Heart left ventricle (tissue), 16 donors: Measurements from ENCODE around the gene IGSF11. TPM values are rescaled to one million over a fixed set of nuclear protein-coding genes. Genes with fewer than 3 reads are reported as not detected.

Source experiments
- ATAC-seq, 4 donors: fragments of 200-7000 bp; cut with Tn5 transposase; one replicate each; pipeline ENCODE4 v1.9.1; 2020 to 2022; ENCODE audit warnings: moderate library complexity in 4 of 4, mild to moderate bottlenecking in 3 of 4, moderate number of reproducible peaks in 1 of 4
- DNase-seq, 5 donors: peaks; one replicate each; pipeline ENCODE4 v3.0.0-alpha.2; 2020
- H3K27ac ChIP-seq, 12 donors: fragments of 200-600 bp; sonication (generic) in 4 of 12; one replicate each; pipeline versions ENCODE4 v1.5.0 to v1.8.0; 2016 to 2022; ENCODE audit warnings: mild to moderate bottlenecking in 2 of 12
- H3K27me3 ChIP-seq, 9 donors: fragments of 200-600 bp; sonication (generic) in 2 of 9; one replicate each; pipeline versions ENCODE4 v1.5.1 to v1.8.0; 2016 to 2022; ENCODE audit warnings: mild to moderate bottlenecking in 3 of 9
- H3K36me3 ChIP-seq, 9 donors: fragments of 200-600 bp; sonication (generic) in 2 of 9; one replicate each; pipeline versions ENCODE4 v1.5.0 to v1.8.0; 2018 to 2022; ENCODE audit warnings: mild to moderate bottlenecking in 2 of 9
- H3K4me1 ChIP-seq, 12 donors: fragments of 200-600 bp; sonication (generic) in 4 of 12; one replicate each; pipeline versions ENCODE4 v1.5.0 to v1.8.0; 2016 to 2022; ENCODE audit warnings: mild to moderate bottlenecking in 3 of 12
- H3K4me3 ChIP-seq, 12 donors: fragments of 200-600 bp; sonication (generic) in 4 of 12; one replicate each; pipeline versions ENCODE4 v1.5.0 to v1.8.0; 2017 to 2022; ENCODE audit warnings: mild to moderate bottlenecking in 9 of 12, moderate library complexity in 4 of 12
- H3K9me3 ChIP-seq, 12 donors: fragments of 200-600 bp; sonication (generic) in 4 of 12; one replicate each; pipeline versions ENCODE4 v1.5.0 to v1.8.0; 2016 to 2022; ENCODE audit warnings: mild to moderate bottlenecking in 1 of 12
- POLR2A ChIP-seq, 2 donors: fragments of 450-650 bp; IDR thresholded peaks; one replicate each; pipeline ENCODE4 v1.6.1; 2017; ENCODE audit warnings: antibody characterized with exemption in 2 of 2, mild to moderate bottlenecking in 2 of 2, moderate library complexity in 2 of 2
- WGBS, 4 donors: extraction: QIAGEN DNeasy Blood & Tissue Kit in 2 of 4; methylation state at CpG; one replicate each; pipeline versions ENCODE4 v1.1.5 to v1.1.7; 2013 to 2018; 5-methylcytosine and 5-hydroxymethylcytosine counted together
- intact Hi-C, 10 donors: fragments of 100-400 bp; cut with DNase I; formaldehyde crosslinking; loops; one replicate each; pipeline versions ENCODE4 v1.11.1 to v1.14.2; 2022
- polyA plus RNA-seq, 2 donors: library from polyadenylated mRNA; stranded (reverse); fragments of 200-250 nt; gene quantifications; one replicate each; pipeline ENCODE4 v1.2.3, GENCODE V29; 2013
- total RNA-seq, 9 donors: library from RNA; depleted of rRNA in 2 of 9; stranded (reverse); fragments of >200 nt in 2 of 9; fragmentation: NEBNext Ultra II Directional in 3 of 9; extraction: Animal tissue kit (Norgen Biotek cat#: 25700) in 3 of 9; gene quantifications; one replicate each; pipeline versions ENCODE4 v1.1.0 to v1.2.4, GENCODE V29; 2016 to 2023
- TF ChIP-seq, protein P1 (sequence below), 12 donors: fragments of 200-600 bp; sonication (generic) in 4 of 12; IDR thresholded peaks; one replicate each; pipeline versions ENCODE4 v1.5.0 to v1.8.0; 2018 to 2022; ENCODE audit warnings: antibody characterized with exemption in 12 of 12, mild to moderate bottlenecking in 5 of 12
- donor health status: ischemic (EF 13 %, LVEDD 7.1; RV severe dilation, severe dysfunction).
- donor health status: healthy with polysubstance abuse.
- donor health status: DM: no; HTN: yes; CAD: no.
- donor health status: DM: no; HTN: no; CAD: no.
- donor health status: ischemic (EF 25% LVEDD 6.9; RV normal size, moderate dysfunction).
- donor health status: ischemic (EF 25% LVEDD 5.7; RV mildly dilated, moderate dysfunction).
- donor health status: healthy.
- donor health status: DM: yes; HTN: yes; CAD: no.
- donor health status: ischemic (EF 35%, LVEDD 5.7; RV mildly dilated, moderate dysfunction).
- donor health status: nonischemic (EF 11% LVEDD 7.7; RV severe dilation, severe dysfunction).
- donor health status: DM: yes; HTN: yes; CAD: no.
- donor health status: PGD.
- donor health status: ischemic (EF 29% LVEDD 5.4; RV normal size, mild dysfunction).
- donor health status: nonischemic (EF 23%, LVEDD 6.1; RV moderate dilation, normal function).

IGSF11 gene
- total and polyA plus RNA-seq, 11 donors, result 0.32 to 5.0 (median 1.5) TPM

DNA sequence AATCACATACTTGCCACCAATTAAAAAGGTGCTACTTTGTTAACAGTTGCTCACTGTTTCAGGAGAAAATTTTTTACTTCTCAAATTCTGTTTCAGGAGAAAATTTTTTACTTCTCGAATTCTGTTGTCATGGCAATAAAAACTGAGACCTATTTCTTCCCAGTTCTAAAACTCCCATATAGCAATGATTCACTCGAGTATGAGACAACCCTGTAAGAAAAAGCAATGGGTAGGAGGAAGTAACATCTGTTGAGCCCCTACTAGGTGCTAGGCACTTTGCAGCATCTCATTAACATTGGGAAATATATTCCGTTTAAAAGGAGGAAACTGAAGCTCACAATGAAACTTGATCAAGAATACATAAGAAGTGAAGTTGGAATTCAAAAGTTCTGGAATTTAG, 35.1 kb upstream of the IGSF11 start:
- 59 to 70% (median 66%) methylated on average over 3 of the region's 3 CpGs for WGBS, 4 donors

DNA sequence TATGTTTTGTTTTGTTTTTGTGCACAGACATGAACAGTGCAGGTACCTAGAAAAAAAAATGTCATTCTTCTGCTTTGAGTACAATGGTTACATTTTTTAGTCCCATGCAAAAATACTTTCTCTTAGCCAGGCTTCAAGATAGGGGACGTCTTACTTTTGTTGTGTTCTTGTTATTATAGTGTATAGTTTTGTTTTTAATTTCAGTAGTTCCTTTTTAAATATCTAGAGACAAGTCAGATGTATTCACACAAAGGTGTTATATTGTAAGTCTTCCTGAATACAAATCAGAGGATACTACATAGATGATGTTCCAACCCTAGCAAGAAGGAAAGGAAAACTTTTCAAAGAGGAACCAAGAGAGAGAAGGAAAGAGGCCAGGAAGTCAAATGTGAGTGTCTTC, 28.8 kb upstream of the IGSF11 start:
- 53 to 59% (median 56%) methylated on average over 1 of the region's 1 CpG for WGBS, 4 donors
- ATAC-seq (no peak), DNase-seq (no peak)
- Histone ChIP-seq H3K9me3 (no peaks in the 10 kb centered on the region), H3K36me3 (no peaks in the 10 kb centered on the region), H3K4me1 (no peaks in the 10 kb centered on the region), H3K27me3 (no peaks in the 10 kb centered on the region), H3K27ac (no peak overlapping the region), H3K4me3 (no peak overlapping the region)
- intact Hi-C loops, result no loop called here
- TF ChIP-seq, protein P1, sequence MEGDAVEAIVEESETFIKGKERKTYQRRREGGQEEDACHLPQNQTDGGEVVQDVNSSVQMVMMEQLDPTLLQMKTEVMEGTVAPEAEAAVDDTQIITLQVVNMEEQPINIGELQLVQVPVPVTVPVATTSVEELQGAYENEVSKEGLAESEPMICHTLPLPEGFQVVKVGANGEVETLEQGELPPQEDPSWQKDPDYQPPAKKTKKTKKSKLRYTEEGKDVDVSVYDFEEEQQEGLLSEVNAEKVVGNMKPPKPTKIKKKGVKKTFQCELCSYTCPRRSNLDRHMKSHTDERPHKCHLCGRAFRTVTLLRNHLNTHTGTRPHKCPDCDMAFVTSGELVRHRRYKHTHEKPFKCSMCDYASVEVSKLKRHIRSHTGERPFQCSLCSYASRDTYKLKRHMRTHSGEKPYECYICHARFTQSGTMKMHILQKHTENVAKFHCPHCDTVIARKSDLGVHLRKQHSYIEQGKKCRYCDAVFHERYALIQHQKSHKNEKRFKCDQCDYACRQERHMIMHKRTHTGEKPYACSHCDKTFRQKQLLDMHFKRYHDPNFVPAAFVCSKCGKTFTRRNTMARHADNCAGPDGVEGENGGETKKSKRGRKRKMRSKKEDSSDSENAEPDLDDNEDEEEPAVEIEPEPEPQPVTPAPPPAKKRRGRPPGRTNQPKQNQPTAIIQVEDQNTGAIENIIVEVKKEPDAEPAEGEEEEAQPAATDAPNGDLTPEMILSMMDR (IDR thresholded peaks at IDR 0.05), result no peak
- no peak for TF ChIP-seq POLR2A (IDR thresholded peaks at IDR 0.05)

More for the DNA sequence above, 35.1 kb upstream of the IGSF11 start:
- no peak overlapping the region for H3K4me3 ChIP-seq
- no peak for ATAC-seq
- no peak overlapping the region for H3K27ac ChIP-seq
- H3K27me3 ChIP-seq, result no peaks in the 10 kb centered on the region
- DNase-seq, result no peak
- H3K9me3 ChIP-seq, result no peaks in the 10 kb centered on the region
- intact Hi-C loops, result no loop called here
- no peak for TF ChIP-seq POLR2A (IDR thresholded peaks at IDR 0.05)
- TF ChIP-seq, protein P1 (IDR thresholded peaks at IDR 0.05), result no peak
- no peaks in the 10 kb centered on the region for H3K4me1 ChIP-seq
- no peaks in the 10 kb centered on the region for H3K36me3 ChIP-seq

DNA sequence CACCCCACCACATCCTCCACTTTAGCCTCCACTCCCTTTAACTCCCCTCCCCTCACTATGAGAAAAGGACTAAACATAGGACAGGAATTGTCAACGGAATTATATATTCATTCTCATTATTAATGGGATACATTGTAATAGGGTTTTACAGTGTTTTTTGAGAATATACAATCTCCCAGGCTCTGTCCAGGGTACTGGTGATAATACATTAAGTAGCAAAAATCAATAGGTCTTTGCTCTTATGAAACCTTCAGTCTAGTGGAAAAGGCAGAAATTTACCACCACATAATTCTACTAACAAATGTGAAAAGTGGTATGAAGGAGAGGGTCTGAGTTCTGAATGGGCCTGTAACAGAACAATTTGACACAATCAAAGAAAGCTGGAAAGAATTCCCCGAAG, 28.2 kb upstream of the IGSF11 start:
- DNase-seq, result no peak
- intact Hi-C loops, result no loop called here
- Histone ChIP-seq H3K27ac (no peak overlapping the region), H3K27me3 (no peaks in the 10 kb centered on the region), H3K36me3 (no peaks in the 10 kb centered on the region), H3K4me3 (no peak overlapping the region), H3K4me1 (no peaks in the 10 kb centered on the region), H3K9me3 (no peaks in the 10 kb centered on the region)
- no peak for ATAC-seq
- 80 to 90% (median 84%) methylated on average over 2 of the region's 2 CpGs for WGBS, 4 donors
- TF ChIP-seq, protein P1 (IDR thresholded peaks at IDR 0.05), result no peak
- TF ChIP-seq POLR2A (IDR thresholded peaks at IDR 0.05), result no peak

DNA sequence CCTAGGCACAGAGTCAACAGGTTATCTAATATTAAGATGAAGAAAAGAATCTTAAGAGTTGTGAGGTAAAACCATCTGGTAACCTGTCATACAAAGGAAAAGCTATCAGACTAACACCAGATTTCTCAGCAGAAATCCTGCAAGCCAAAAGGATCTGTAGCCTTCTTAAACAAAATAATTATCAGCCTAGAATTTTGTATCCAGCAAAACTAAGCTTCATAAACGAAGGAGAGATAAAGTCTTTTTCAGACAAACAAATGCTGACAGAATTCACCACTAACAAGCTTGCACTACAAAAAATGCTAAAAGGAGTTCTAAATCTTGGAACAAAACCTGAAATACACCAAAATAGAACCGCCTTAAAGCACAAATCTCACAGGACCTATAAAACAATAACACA, 9.9 kb upstream of the IGSF11 start:
- WGBS, 4 donors, result 73 to 83% (median 75%) methylated on average over 2 of the region's 2 CpGs
- ATAC-seq, result no peak
- H3K4me1 ChIP-seq, result no peaks in the 10 kb centered on the region

More for the DNA sequence above, 9.9 kb upstream of the IGSF11 start:
- Histone ChIP-seq H3K9me3 (peaks cover 0 to 21% (median 0%) of the 10 kb centered on the region in 12 donors), H3K4me3 (no peak overlapping the region), H3K36me3 (no peaks in the 10 kb centered on the region), H3K27ac (no peak overlapping the region), H3K27me3 (peaks cover 0 to 4% (median 0%) of the 10 kb centered on the region in 9 donors)
- TF ChIP-seq, protein P1 (IDR thresholded peaks at IDR 0.05), result no peak
- TF ChIP-seq POLR2A (IDR thresholded peaks at IDR 0.05), result no peak
- intact Hi-C loops, result no loop called here
- DNase-seq, result no peak
